ENCODE data around the gene TBL1XR1.
"Not testable (repeated sequence)": the region's sequence is repeated elsewhere in the genome, so short reads cannot be mapped to it uniquely, and the experiment has no call there.

The TBL1XR1 gene

GRCh38 chr3:177206936-177207335 is 9.7 kb upstream of the TBL1XR1 start:
- DNase-seq, result no peak

- DNase-seq, result no peak
Observed at GRCh38 chr3:177203689-177204395, 6.6 kb upstream of the TBL1XR1 start.

- not testable (repeated sequence) for DNase-seq
Observed at GRCh38 chr3:177203016-177203415, 5.7 kb upstream of the TBL1XR1 start.

GRCh38 chr3:177201700-177202397 is 4.6 kb upstream of the TBL1XR1 start:
- no peak for DNase-seq

GRCh38 chr3:177199206-177199760 is 2.0 kb upstream of the TBL1XR1 start:
- no peak for DNase-seq

- no peak for DNase-seq
Observed at GRCh38 chr3:177197727-177198460, 612 bp upstream of the TBL1XR1 start.

- peak; percentile 67 for DNase-seq
Observed at GRCh38 chr3:177196456-177197040, 734 bp downstream of the TBL1XR1 start.

- DNase-seq, result no peak
Observed at GRCh38 chr3:177196008-177196455, 1.2 kb downstream of the TBL1XR1 start.

GRCh38 chr3:177195242-177195991 is 1.9 kb downstream of the TBL1XR1 start:
- no peak for DNase-seq

- no peak for DNase-seq
Observed at GRCh38 chr3:177194299-177194698, 3.0 kb downstream of the TBL1XR1 start.

- DNase-seq, result no peak
Observed at GRCh38 chr3:177193688-177194268, 3.5 kb downstream of the TBL1XR1 start.

- DNase-seq, result not testable (repeated sequence)
Observed at GRCh38 chr3:177193275-177193674, 4.0 kb downstream of the TBL1XR1 start.

- no peak for DNase-seq
Observed at GRCh38 chr3:177190756-177191681, 6.3 kb downstream of the TBL1XR1 start.

- DNase-seq, result not testable (repeated sequence)
Observed at GRCh38 chr3:177190184-177190583, 7.1 kb downstream of the TBL1XR1 start.

GRCh38 chr3:177188325-177188724 is 9.0 kb downstream of the TBL1XR1 start:
- DNase-seq, result not testable (repeated sequence)

- DNase-seq, result no peak
Observed at GRCh38 chr3:177186306-177186705, 11.0 kb downstream of the TBL1XR1 start.

GRCh38 chr3:177185035-177185574 is 12.2 kb downstream of the TBL1XR1 start:
- no peak for DNase-seq

GRCh38 chr3:177184602-177185001 is 12.7 kb downstream of the TBL1XR1 start:
- DNase-seq, result not testable (repeated sequence)

GRCh38 chr3:177182352-177182751 is 14.9 kb downstream of the TBL1XR1 start:
- no peak for DNase-seq

- no peak for DNase-seq
Observed at GRCh38 chr3:177181418-177181817, 15.9 kb downstream of the TBL1XR1 start.

All from islet precursor cell (in vitro differentiated cells).